Ishikawa (cell line): Measurements from ENCODE around the gene CMTM7.

Source experiments
- CEBPB ChIP-seq: IDR thresholded peaks from 2 replicates; pipeline ENCODE4 v1.6.1; 2012
- CREB1 ChIP-seq: IDR thresholded peaks from 2 replicates; pipeline ENCODE4 v1.6.1; 2012; ENCODE audit warnings: low read depth
- EGR1 ChIP-seq: IDR thresholded peaks from 2 replicates; pipeline ENCODE4 v1.6.1; 2012
- EP300 ChIP-seq: IDR thresholded peaks from 2 replicates; pipeline ENCODE4 v1.6.1; 2012; ENCODE audit warnings: borderline replicate concordance
- FOXM1 ChIP-seq: IDR thresholded peaks from 2 replicates; pipeline ENCODE4 v1.6.1; 2012; ENCODE audit warnings: low read depth, borderline replicate concordance
- MAX ChIP-seq: IDR thresholded peaks from 2 replicates; pipeline ENCODE4 v1.6.1; 2012
- NFIC ChIP-seq: IDR thresholded peaks from 2 replicates; pipeline ENCODE4 v1.6.1; 2012
- RAD21 ChIP-seq: IDR thresholded peaks from 2 replicates; pipeline ENCODE4 v1.6.1; 2012; ENCODE audit warnings: low read depth
- REST ChIP-seq: IDR thresholded peaks from 2 replicates; pipeline ENCODE4 v1.6.1; 2012; ENCODE audit warnings: low read depth, mild to moderate bottlenecking
- TAF1 ChIP-seq: IDR thresholded peaks from 2 replicates; pipeline ENCODE4 v1.6.1; 2012; ENCODE audit warnings: low read depth, mild to moderate bottlenecking
- TCF12 ChIP-seq: IDR thresholded peaks from 2 replicates; pipeline ENCODE4 v1.6.1; 2012; ENCODE audit warnings: low read depth
- TEAD4 ChIP-seq: IDR thresholded peaks from 2 replicates; pipeline ENCODE4 v1.6.1; 2012
- USF1 ChIP-seq: IDR thresholded peaks from 2 replicates; pipeline ENCODE4 v1.6.1; 2012
- YY1 ChIP-seq: IDR thresholded peaks from 2 replicates; pipeline ENCODE4 v1.6.1; 2012; ENCODE audit warnings: low read depth
- ZBTB7A ChIP-seq: IDR thresholded peaks from 2 replicates; pipeline ENCODE4 v1.6.1; 2012; ENCODE audit warnings: low read depth

CMTM7 gene

GRCh38 chr3:32442766-32443165 lies 51.1 kb downstream of the CMTM7 start:
- TF ChIP-seq CEBPB (no peak), TCF12 (no peak), USF1 (no peak), TAF1 (no peak), EGR1 (no peak), CREB1 (no peak), TEAD4 (no peak), FOXM1 (no peak)

- TF ChIP-seq TCF12 (peak; percentile 67), ZBTB7A (no peak), REST (no peak), FOXM1 (peak; percentile 48; the same call in 1 of the 2 replicates), CEBPB (peak; percentile 44; the same call in 1 of the 2 replicates), NFIC (peak; percentile 78), YY1 (no peak), EP300 (peak; percentile 82)
Measured at GRCh38 chr3:32443478-32443877, 51.8 kb downstream of the CMTM7 start.

- TF ChIP-seq MAX, result no peak
- TF ChIP-seq CREB1, result no peak
- TF ChIP-seq FOXM1, result no peak
- TF ChIP-seq TCF12, result no peak
- no peak for TF ChIP-seq TEAD4
Measured at GRCh38 chr3:32447865-32448400, 56.3 kb downstream of the CMTM7 start.

- TF ChIP-seq CEBPB (no peak), REST (no peak), YY1 (no peak), CREB1 (no peak), FOXM1 (no peak), ZBTB7A (no peak), USF1 (no peak), EP300 (no peak), NFIC (no peak), TCF12 (no peak)
Measured at GRCh38 chr3:32448686-32449474, 57.2 kb downstream of the CMTM7 start.

GRCh38 chr3:32449691-32450090 lies 58.0 kb downstream of the CMTM7 start:
- TF ChIP-seq EGR1, result no peak

GRCh38 chr3:32450426-32450825 lies 58.8 kb downstream of the CMTM7 start:
- TF ChIP-seq ZBTB7A (no peak), TAF1 (no peak), TEAD4 (no peak), YY1 (no peak), FOXM1 (no peak), NFIC (no peak), TCF12 (no peak), RAD21 (no peak), CREB1 (no peak), CEBPB (no peak), MAX (no peak)
